Osteoblast (primary cell): Measurements from ENCODE around the gene RWDD1. TPM values are rescaled to one million over a fixed set of nuclear protein-coding genes. Genes with fewer than 3 reads are reported as not detected.
A peak's percentile ranks its signal among the peaks of the same experiment; 100 is the strongest.

Experiments used
- DNase-seq: peaks from one replicate; pipeline ENCODE4 v3.0.0; 2011; ENCODE audit warnings: low spot score, mixed read lengths; ENCODE audit not compliant: insufficient read length; ENCODE audit errors: missing footprints
- H2AFZ ChIP-seq: 2 replicates; pipeline ENCODE4 v1.6.0; 2011; ENCODE audit warnings: mild to moderate bottlenecking, low read length
- H3K27ac ChIP-seq: 2 replicates; pipeline ENCODE4 v1.5.1; 2011; ENCODE audit warnings: mild to moderate bottlenecking, low read depth, low read length, moderate library complexity
- H3K27me3 ChIP-seq: 2 replicates; pipeline ENCODE4 v1.6.0; 2012; ENCODE audit warnings: mild to moderate bottlenecking, control low read depth, inconsistent platforms, low read length, moderate library complexity; ENCODE audit not compliant: insufficient read depth
- H3K36me3 ChIP-seq: 2 replicates; pipeline ENCODE4 v1.5.1; 2011; ENCODE audit warnings: mild to moderate bottlenecking, low read length, control low read depth, moderate library complexity; ENCODE audit not compliant: insufficient read depth
- H3K4me1 ChIP-seq: 2 replicates; pipeline ENCODE4 v1.5.1; 2011; ENCODE audit warnings: mild to moderate bottlenecking, low read length, control low read depth, moderate library complexity; ENCODE audit not compliant: insufficient read depth
- H3K4me2 ChIP-seq: 2 replicates; pipeline ENCODE4 v1.6.0; 2011; ENCODE audit warnings: mild to moderate bottlenecking, low read length; ENCODE audit not compliant: insufficient read depth
- H3K4me3 ChIP-seq: fragments of 200-600 bp; sonication (generic); 3 replicates; pipeline ENCODE4 v1.5.1; 2012; ENCODE audit warnings: mild to moderate bottlenecking, low read length, inconsistent platforms; ENCODE audit not compliant: insufficient read depth
- H3K79me2 ChIP-seq: 2 replicates; pipeline ENCODE4 v1.6.0; 2012; ENCODE audit warnings: mild to moderate bottlenecking, low read length, control low read depth, inconsistent platforms; ENCODE audit not compliant: insufficient read depth
- H3K9me3 ChIP-seq: 2 replicates; pipeline ENCODE4 v1.5.1; 2011; ENCODE audit warnings: low read depth, low read length, control low read depth
- H4K20me1 ChIP-seq: 2 replicates; pipeline ENCODE4 v1.6.0; 2012; ENCODE audit warnings: mild to moderate bottlenecking, low read length, control low read depth; ENCODE audit not compliant: insufficient read depth
- total RNA-seq: library from RNA; depleted of rRNA; stranded (reverse); fragments of >200 nt; gene quantifications from 2 replicates; pipeline ENCODE4 v1.2.3, GENCODE V29; 2012
- TF ChIP-seq, protein P1 (sequence below): IDR thresholded peaks from 2 replicates; pipeline ENCODE4 v1.5.1; 2011; ENCODE audit warnings: mild to moderate bottlenecking, low read depth, low read length, moderate library complexity; ENCODE audit errors: extremely low read depth

The RWDD1 gene
- total RNA-seq, 1 donor = 39.1 TPM

DNA sequence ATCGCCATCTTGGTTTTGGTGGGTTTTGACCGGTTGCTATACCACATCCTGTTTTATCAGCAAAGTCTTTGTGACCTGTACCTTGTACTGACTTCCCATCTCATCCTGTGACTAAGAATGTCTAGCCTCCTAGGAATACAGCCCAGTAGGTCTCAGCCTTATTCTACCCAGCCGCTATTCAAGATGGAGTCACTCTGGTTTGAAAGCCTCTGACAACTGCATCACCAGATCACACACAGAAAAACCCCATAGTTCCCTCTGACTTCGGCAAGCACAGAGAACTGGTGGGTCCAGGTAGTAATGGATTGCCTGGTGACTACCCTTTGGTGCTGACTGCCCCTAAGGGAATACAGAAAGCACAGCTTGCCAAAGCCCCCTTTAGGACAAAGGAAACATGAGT lies 34.6 kb downstream of the RWDD1 start:
- H3K4me3 ChIP-seq = no peak overlapping the region
- H4K20me1 ChIP-seq = no peaks in the 10 kb centered on the region
- no peaks in the 10 kb centered on the region for H3K79me2 ChIP-seq
- no peak overlapping the region for H3K27ac ChIP-seq
- no peaks in the 10 kb centered on the region for H3K27me3 ChIP-seq
- H2AFZ ChIP-seq = no peak overlapping the region
- no peaks in the 10 kb centered on the region for H3K9me3 ChIP-seq
- no peaks in the 10 kb centered on the region for H3K36me3 ChIP-seq
- no peak for DNase-seq
- no peak overlapping the region for H3K4me2 ChIP-seq
- TF ChIP-seq, protein P1, sequence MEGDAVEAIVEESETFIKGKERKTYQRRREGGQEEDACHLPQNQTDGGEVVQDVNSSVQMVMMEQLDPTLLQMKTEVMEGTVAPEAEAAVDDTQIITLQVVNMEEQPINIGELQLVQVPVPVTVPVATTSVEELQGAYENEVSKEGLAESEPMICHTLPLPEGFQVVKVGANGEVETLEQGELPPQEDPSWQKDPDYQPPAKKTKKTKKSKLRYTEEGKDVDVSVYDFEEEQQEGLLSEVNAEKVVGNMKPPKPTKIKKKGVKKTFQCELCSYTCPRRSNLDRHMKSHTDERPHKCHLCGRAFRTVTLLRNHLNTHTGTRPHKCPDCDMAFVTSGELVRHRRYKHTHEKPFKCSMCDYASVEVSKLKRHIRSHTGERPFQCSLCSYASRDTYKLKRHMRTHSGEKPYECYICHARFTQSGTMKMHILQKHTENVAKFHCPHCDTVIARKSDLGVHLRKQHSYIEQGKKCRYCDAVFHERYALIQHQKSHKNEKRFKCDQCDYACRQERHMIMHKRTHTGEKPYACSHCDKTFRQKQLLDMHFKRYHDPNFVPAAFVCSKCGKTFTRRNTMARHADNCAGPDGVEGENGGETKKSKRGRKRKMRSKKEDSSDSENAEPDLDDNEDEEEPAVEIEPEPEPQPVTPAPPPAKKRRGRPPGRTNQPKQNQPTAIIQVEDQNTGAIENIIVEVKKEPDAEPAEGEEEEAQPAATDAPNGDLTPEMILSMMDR = no peak
- H3K4me1 ChIP-seq = no peaks in the 10 kb centered on the region

DNA sequence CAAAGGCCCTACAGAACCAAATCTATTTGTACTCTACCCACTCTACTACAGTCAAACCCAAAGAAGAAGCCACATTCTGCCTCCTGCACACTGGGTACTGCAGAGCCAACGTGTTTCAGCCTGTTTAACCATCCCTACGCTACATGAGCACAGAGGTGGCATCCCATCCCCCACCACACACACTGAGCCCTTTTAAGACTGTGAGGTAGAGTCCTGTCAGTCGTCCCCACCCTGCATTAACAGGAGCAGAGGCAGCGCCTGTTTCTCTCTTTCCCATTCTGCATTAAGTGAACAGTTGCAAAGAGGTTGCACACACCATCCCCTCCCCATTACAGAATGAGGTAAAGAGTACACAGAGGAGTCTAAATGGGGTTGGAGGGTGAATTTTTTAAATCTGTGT lies 39.8 kb downstream of the RWDD1 start:
- no peaks in the 10 kb centered on the region for H3K36me3 ChIP-seq
- TF ChIP-seq, protein P1 = no peak
- no peaks in the 10 kb centered on the region for H3K79me2 ChIP-seq
- no peak for DNase-seq
- H4K20me1 ChIP-seq = no peaks in the 10 kb centered on the region
- no peak overlapping the region for H3K4me2 ChIP-seq
- H2AFZ ChIP-seq = no peak overlapping the region
- no peaks in the 10 kb centered on the region for H3K9me3 ChIP-seq
- no peak overlapping the region for H3K4me3 ChIP-seq
- no peak overlapping the region for H3K27ac ChIP-seq
- H3K27me3 ChIP-seq = no peaks in the 10 kb centered on the region
- H3K4me1 ChIP-seq = no peaks in the 10 kb centered on the region

DNA sequence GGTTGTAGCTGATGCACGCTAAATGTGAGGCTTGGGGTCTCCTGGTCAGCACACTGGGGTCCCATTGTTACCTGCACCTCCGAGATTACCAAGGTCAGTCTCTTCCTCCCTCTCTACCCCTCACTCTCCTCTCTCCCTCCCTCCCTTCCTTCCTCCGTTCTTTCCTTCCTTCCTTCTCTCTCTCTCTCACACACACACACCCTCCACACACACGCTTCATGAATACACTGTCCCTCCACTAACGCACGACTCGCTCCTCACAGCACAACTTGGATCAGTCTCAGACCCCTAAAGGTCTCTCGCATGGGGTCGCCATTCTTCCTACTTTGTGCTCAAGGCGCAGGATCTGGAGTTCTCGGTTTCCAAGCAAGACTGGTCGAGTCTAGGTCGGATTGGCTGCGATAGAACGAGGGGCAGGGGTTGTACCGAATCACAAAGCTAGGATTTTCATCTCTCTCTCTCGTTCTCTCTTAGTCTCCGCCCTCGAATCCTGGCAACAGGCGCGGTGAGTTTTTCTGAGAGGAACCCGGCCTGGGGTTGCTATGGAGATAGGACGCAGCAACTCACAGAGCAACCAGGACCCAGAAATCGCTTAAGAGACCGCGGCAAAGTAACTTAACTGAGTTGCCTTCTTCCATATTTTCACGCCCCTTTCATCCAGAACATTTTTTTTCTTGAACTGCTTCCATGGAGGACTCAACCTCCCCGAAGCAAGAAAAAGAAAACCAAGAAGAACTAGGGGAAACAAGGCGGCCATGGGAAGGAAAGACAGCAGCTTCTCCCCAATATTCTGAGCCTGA lies 44.8 kb downstream of the RWDD1 start, which contains the start of gene RSPH4A:
Gene RSPH4A (plus strand): TSS at position 543 of the 800 bp plus-strand sequence. CDS start 145 bp downstream, at position 688.
- no peaks in the 10 kb centered on the region for H3K79me2 ChIP-seq
- TF ChIP-seq, protein P1 = no peak
- H3K4me2 ChIP-seq = peak within 1 kb of the TSS; percentile 93
- no peaks in the 10 kb centered on the region for H3K27me3 ChIP-seq
- peak within 1 kb of the TSS; percentile 80 for H3K4me3 ChIP-seq
- H3K36me3 ChIP-seq = no peaks in the 10 kb centered on the region
- DNase-seq = peak; percentile 94
- no peaks in the 10 kb centered on the region for H3K9me3 ChIP-seq
- H3K27ac ChIP-seq = peak within 1 kb of the TSS; percentile 35
- H2AFZ ChIP-seq = peak within 1 kb of the TSS; percentile 97
- peaks cover 3% of the 10 kb centered on the region for H3K4me1 ChIP-seq
- H4K20me1 ChIP-seq = no peaks in the 10 kb centered on the region

DNA sequence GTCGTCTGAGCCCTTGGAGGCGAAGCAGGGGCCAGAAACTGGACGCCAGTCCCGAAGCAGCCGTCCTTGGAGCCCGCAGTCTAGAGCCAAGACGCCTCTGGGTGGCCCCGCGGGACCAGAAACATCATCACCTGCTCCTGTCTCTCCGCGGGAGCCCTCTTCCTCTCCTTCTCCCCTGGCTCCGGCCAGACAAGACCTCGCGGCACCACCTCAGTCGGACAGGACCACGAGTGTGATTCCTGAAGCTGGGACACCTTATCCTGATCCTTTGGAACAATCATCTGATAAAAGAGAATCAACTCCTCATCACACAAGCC lies 45.4 kb downstream of the RWDD1 start:
- H4K20me1 ChIP-seq = no peaks in the 10 kb centered on the region
- peak overlapping the region; percentile 93 for H3K4me2 ChIP-seq
- no peaks in the 10 kb centered on the region for H3K36me3 ChIP-seq
- peak overlapping the region; percentile 35 for H3K27ac ChIP-seq
- DNase-seq = peak; percentile 35
- peak overlapping the region; percentile 83 for H2AFZ ChIP-seq
- no peaks in the 10 kb centered on the region for H3K9me3 ChIP-seq
- TF ChIP-seq, protein P1 = no peak
- H3K4me3 ChIP-seq = peak overlapping the region; percentile 80
- no peaks in the 10 kb centered on the region for H3K79me2 ChIP-seq
- no peaks in the 10 kb centered on the region for H3K27me3 ChIP-seq
- H3K4me1 ChIP-seq = peaks cover 3% of the 10 kb centered on the region
